ENCODE data around the gene ATG5.
A peak's percentile ranks its signal among the peaks of the same experiment; 100 is the strongest.
"Not testable (repeated sequence)": the region's sequence is repeated elsewhere in the genome, so short reads cannot be mapped to it uniquely, and the experiment has no call there.

The ATG5 gene

GRCh38 chr6:106315765-106316374 is 9.7 kb downstream of the ATG5 start:
- no peak overlapping the region for H3K27ac ChIP-seq
- no peak for DNase-seq (ENCODE audit: low read depth, low spot score)

- no peak for DNase-seq (ENCODE audit: low read depth, low spot score)
- H3K27ac ChIP-seq = peak overlapping the region; percentile 57
Measured at GRCh38 chr6:106309766-106310373, 15.7 kb downstream of the ATG5 start.

GRCh38 chr6:106308985-106309384 is 16.6 kb downstream of the ATG5 start:
- H3K27ac ChIP-seq = no peak overlapping the region
- DNase-seq (ENCODE audit: low read depth, low spot score) = no peak

- no peak for DNase-seq (ENCODE audit: low read depth, low spot score)
- H3K27ac ChIP-seq = no peak overlapping the region
Measured at GRCh38 chr6:106305740-106306139, 19.8 kb downstream of the ATG5 start.

- no peak for DNase-seq (ENCODE audit: low read depth, low spot score)
- H3K27ac ChIP-seq = no peak overlapping the region
Measured at GRCh38 chr6:106300944-106301343, 24.6 kb downstream of the ATG5 start.

GRCh38 chr6:106300020-106300780 is 25.4 kb downstream of the ATG5 start:
- DNase-seq (ENCODE audit: low read depth, low spot score) = no peak
- H3K27ac ChIP-seq = no peak overlapping the region

- no peak for DNase-seq (ENCODE audit: low read depth, low spot score)
- H3K27ac ChIP-seq = no peak overlapping the region
Measured at GRCh38 chr6:106293116-106293515, 32.4 kb downstream of the ATG5 start.

GRCh38 chr6:106290954-106291353 is 34.6 kb downstream of the ATG5 start:
- no peak for DNase-seq (ENCODE audit: low read depth, low spot score)
- no peak overlapping the region for H3K27ac ChIP-seq

GRCh38 chr6:106290032-106290431 is 35.5 kb downstream of the ATG5 start:
- no peak overlapping the region for H3K27ac ChIP-seq
- no peak for DNase-seq (ENCODE audit: low read depth, low spot score)

- H3K27ac ChIP-seq = no peak overlapping the region
- peak; percentile 6 for DNase-seq (ENCODE audit: low read depth, low spot score)
Measured at GRCh38 chr6:106287215-106287614, 38.3 kb downstream of the ATG5 start.

- no peak for DNase-seq (ENCODE audit: low read depth, low spot score)
- H3K27ac ChIP-seq = no peak overlapping the region
Measured at GRCh38 chr6:106286746-106287145, 38.8 kb downstream of the ATG5 start.

GRCh38 chr6:106283481-106283880 is 42.1 kb downstream of the ATG5 start:
- no peak overlapping the region for H3K27ac ChIP-seq
- no peak for DNase-seq (ENCODE audit: low read depth, low spot score)

- no peak overlapping the region for H3K27ac ChIP-seq
- DNase-seq (ENCODE audit: low read depth, low spot score) = no peak
Measured at GRCh38 chr6:106281661-106282060, 43.9 kb downstream of the ATG5 start.

- H3K27ac ChIP-seq = no peak overlapping the region
- DNase-seq (ENCODE audit: low read depth, low spot score) = no peak
Measured at GRCh38 chr6:106281088-106281487, 44.5 kb downstream of the ATG5 start.

- no peak for DNase-seq (ENCODE audit: low read depth, low spot score)
- no peak overlapping the region for H3K27ac ChIP-seq
Measured at GRCh38 chr6:106279179-106279578, 46.4 kb downstream of the ATG5 start.

GRCh38 chr6:106275692-106276091 is 49.9 kb downstream of the ATG5 start:
- H3K27ac ChIP-seq = no peak overlapping the region
- DNase-seq (ENCODE audit: low read depth, low spot score) = no peak

GRCh38 chr6:106273087-106273486 is 52.5 kb downstream of the ATG5 start:
- no peak for DNase-seq (ENCODE audit: low read depth, low spot score)
- H3K27ac ChIP-seq = no peak overlapping the region

- no peak overlapping the region for H3K27ac ChIP-seq
- DNase-seq (ENCODE audit: low read depth, low spot score) = no peak
Measured at GRCh38 chr6:106272287-106272686, 53.3 kb downstream of the ATG5 start.

GRCh38 chr6:106270414-106270813 is 55.1 kb downstream of the ATG5 start:
- no peak for DNase-seq (ENCODE audit: low read depth, low spot score)
- H3K27ac ChIP-seq = no peak overlapping the region

- H3K27ac ChIP-seq; DNase-seq (ENCODE audit: low read depth, low spot score): not testable (repeated sequence)
Measured at GRCh38 chr6:106269268-106269919, 56.2 kb downstream of the ATG5 start.

- not testable (repeated sequence) for H3K27ac ChIP-seq; DNase-seq (ENCODE audit: low read depth, low spot score)
Measured at GRCh38 chr6:106268500-106268899, 57.1 kb downstream of the ATG5 start.

Data from epithelial cell of prostate (primary cell).